ENCODE results near the gene SLC35C1. TPM values are rescaled to one million over a fixed set of nuclear protein-coding genes. Genes with fewer than 3 reads are reported as not detected.

Gene SLC35C1
- total and polyA plus RNA-seq, 2 of the 13 experiments (the other 11 are each of a cell fraction or from before 2014, with no cell fraction given): 2.9 to 7.0 TPM

- TF ChIP-seq ZMYM4 (CRISPR knock-in tag; IDR thresholded peaks at IDR 0.05): no peak
- TF ChIP-seq ZNF546 (CRISPR knock-in tag; conservative IDR thresholded peaks at IDR 0.05): no peak
- TF ChIP-seq GMEB2 (CRISPR knock-in tag; IDR thresholded peaks at IDR 0.05; ENCODE audit: low read depth): no peak
- TF ChIP-seq ZNF788 (CRISPR knock-in tag; IDR thresholded peaks at IDR 0.05; ENCODE audit: borderline replicate concordance): no peak
- no peak for TF ChIP-seq SMARCC2 (IDR thresholded peaks at IDR 0.05)
- no peak for TF ChIP-seq ZBTB4 (CRISPR knock-in tag; IDR thresholded peaks at IDR 0.05; ENCODE audit: borderline replicate concordance)
- TF ChIP-seq ZNF777 (CRISPR knock-in tag; IDR thresholded peaks at IDR 0.05): 0 out of 2 replicates have a peak, but pooled peaks have one; percentile 27
- TF ChIP-seq EZH2 (conservative IDR thresholded peaks at IDR 0.05; ENCODE audit: low read depth, low read length): no peak
- peak; percentile 58; the same call in 1 of the 2 replicates for TF ChIP-seq ZNF34 (CRISPR knock-in tag; IDR thresholded peaks at IDR 0.05; ENCODE audit: borderline replicate concordance)
- no peak for TF ChIP-seq ZMAT5 (CRISPR knock-in tag; IDR thresholded peaks at IDR 0.05; ENCODE audit: borderline replicate concordance, low read depth)
- no peak for TF ChIP-seq STAT6 (CRISPR knock-in tag; IDR thresholded peaks at IDR 0.05; ENCODE audit: borderline replicate concordance)
- TF ChIP-seq MTF1 (CRISPR knock-in tag; IDR thresholded peaks at IDR 0.05): no peak
- TF ChIP-seq ATRX (CRISPR knock-in tag; IDR thresholded peaks at IDR 0.05; ENCODE audit: borderline replicate concordance): no peak
- TF ChIP-seq POLR2AphosphoS2 (IDR thresholded peaks at IDR 0.05; ENCODE audit: low read depth, low read length): no peak
- TF ChIP-seq RBM39 (IDR thresholded peaks at IDR 0.05; ENCODE audit: low read depth, low read length, poor library complexity, severe bottlenecking): no peak
- TF ChIP-seq ZNF790 (CRISPR knock-in tag; IDR thresholded peaks at IDR 0.05; ENCODE audit: borderline replicate concordance): no peak
- TF ChIP-seq SUZ12 (IDR thresholded peaks at IDR 0.05; ENCODE audit: low read depth, low read length): no peak
- no peak for TF ChIP-seq MBNL3 (CRISPR knock-in tag; conservative IDR thresholded peaks at IDR 0.05)
- TF ChIP-seq NFKBIZ (CRISPR knock-in tag; IDR thresholded peaks at IDR 0.05): no peak
- no peak for TF ChIP-seq MAF1 (CRISPR knock-in tag; IDR thresholded peaks at IDR 0.05; ENCODE audit: borderline replicate concordance)
- no peak for TF ChIP-seq ZNF225 (CRISPR knock-in tag; IDR thresholded peaks at IDR 0.05)
- TF ChIP-seq PRMT3 (CRISPR knock-in tag; IDR thresholded peaks at IDR 0.05; ENCODE audit: borderline replicate concordance, low read depth): no peak
Observed at GRCh38 chr11:45771566-45772448, 33.1 kb upstream of the SLC35C1 start (continued).

Data from HepG2 (cell line).